IMR-90 (cell line): ENCODE data around the gene AP4B1. TPM values are rescaled to one million over a fixed set of nuclear protein-coding genes. Genes with fewer than 3 reads are reported as not detected.

ENCODE experiments used
- ATAC-seq: fragments of 200-7000 bp; cut with Tn5 transposase; 2 replicates; pipeline ENCODE4 v1.9.1; 2020; ENCODE audit warnings: low read depth, mild to moderate bottlenecking, moderate library complexity
- BruUV-seq: library from RNA; stranded (reverse); fragments of 400-500 nt; replicated peaks from 2 replicates; lab custom pipeline; 2021; lab: Mats Ljungman, UMichigan
- CTCF ChIA-PET: fragments of 300-600 bp; formaldehyde crosslinking; extraction: SDS; loops from one replicate; lab custom pipeline; 2021; ENCODE audit warnings: antibody characterized with exemption; lab: Yijun Ruan, JAX
- POLR2A ChIA-PET: fragments of 300-600 bp; sonication (Branson Sonifier 250); formaldehyde crosslinking; loops from one replicate; lab custom pipeline; 2022; ENCODE audit warnings: antibody characterized with exemption; ENCODE audit not compliant: unreplicated experiment; lab: Charles Lee
- DNase-seq: peaks from one replicate; pipeline ENCODE4 v3.0.0; 2013
- H2AFZ ChIP-seq: replicated peaks from 2 replicates; pipeline ENCODE3; 2013; ENCODE audit warnings: low read length, mild to moderate bottlenecking; ENCODE audit not compliant: poor library complexity
- H2AK5ac ChIP-seq: 2 replicates; pipeline ENCODE4 v1.6.1; 2013; ENCODE audit warnings: low read depth, low read length, inconsistent platforms
- H2AK9ac ChIP-seq: replicated peaks from 2 replicates; pipeline ENCODE3; 2013; ENCODE audit warnings: mild to moderate bottlenecking, low read depth, low read length, moderate library complexity; ENCODE audit not compliant: poor library complexity
- H2BK120ac ChIP-seq: 2 replicates; pipeline ENCODE4 v1.6.1; 2013; ENCODE audit warnings: low read depth, low read length, inconsistent platforms
- H2BK15ac ChIP-seq: 3 replicates; pipeline ENCODE4 v1.6.1; 2013; ENCODE audit warnings: low read depth, low read length, inconsistent platforms
- H2BK20ac ChIP-seq: 2 replicates; pipeline ENCODE4 v1.6.1; 2013; ENCODE audit warnings: low read depth, mild to moderate bottlenecking, inconsistent platforms, low read length, moderate library complexity
- H2BK5ac ChIP-seq: 2 replicates; pipeline ENCODE4 v1.6.1; 2013; ENCODE audit warnings: mild to moderate bottlenecking, low read depth, low read length, inconsistent platforms; ENCODE audit not compliant: poor library complexity, severe bottlenecking
- H3K14ac ChIP-seq: replicated peaks from 2 replicates; pipeline ENCODE4 v1.6.1; 2013; ENCODE audit warnings: low read depth, low read length, inconsistent platforms
- H3K18ac ChIP-seq: 2 replicates; pipeline ENCODE4 v1.6.1; 2013; ENCODE audit warnings: low read depth, low read length, control low read depth
- H3K23ac ChIP-seq: 2 replicates; pipeline ENCODE4 v1.6.1; 2013; ENCODE audit warnings: low read depth, low read length, inconsistent platforms
- H3K27ac ChIP-seq: 2 replicates; pipeline ENCODE4 v1.5.1; 2013; ENCODE audit warnings: mild to moderate bottlenecking, control low read depth, low read length; ENCODE audit not compliant: insufficient read depth
- H3K27me3 ChIP-seq: 2 replicates; pipeline ENCODE4 v1.6.1; 2013; ENCODE audit warnings: low read length; ENCODE audit not compliant: control insufficient read depth, insufficient read depth
- H3K36me3 ChIP-seq: 2 replicates; pipeline ENCODE4 v1.6.1; 2013; ENCODE audit warnings: low read length, mixed read lengths; ENCODE audit not compliant: control insufficient read depth, insufficient read depth
- H3K4ac ChIP-seq: 2 replicates; pipeline ENCODE4 v1.6.1; 2013; ENCODE audit warnings: low read depth, low read length, inconsistent platforms
- H3K4me1 ChIP-seq: 2 replicates; pipeline ENCODE4 v1.6.1; 2013; ENCODE audit warnings: low read length, mixed read lengths; ENCODE audit not compliant: control insufficient read depth, insufficient read depth
- H3K4me2 ChIP-seq: 2 replicates; pipeline ENCODE4 v1.6.1; 2013; ENCODE audit warnings: low read depth, mild to moderate bottlenecking, control low read depth, low read length, moderate library complexity
- H3K4me3 ChIP-seq: 2 replicates; pipeline ENCODE4 v1.5.1; 2013; ENCODE audit warnings: low read depth, mild to moderate bottlenecking, control low read depth, low read length, moderate library complexity; ENCODE audit not compliant: insufficient read depth
- H3K56ac ChIP-seq: 2 replicates; pipeline ENCODE4 v1.6.1; 2013; ENCODE audit warnings: low read length, inconsistent platforms; ENCODE audit not compliant: insufficient read depth; ENCODE audit errors: extremely low read depth
- H3K79me1 ChIP-seq, 2 experiments: 2 replicates each; pipeline ENCODE4 v1.6.1; 2013; ENCODE audit warnings: low read length in 2 of 2, inconsistent platforms in 1 of 2, low read depth in 1 of 2
- H3K9ac ChIP-seq: 2 replicates; pipeline ENCODE4 v1.6.1; 2013; ENCODE audit warnings: low read depth, low read length, control low read depth
- H3K9me1 ChIP-seq: 2 replicates; pipeline ENCODE4 v1.6.1; 2013; ENCODE audit warnings: low read length, inconsistent platforms; ENCODE audit not compliant: insufficient read depth
- H3K9me3 ChIP-seq: 2 replicates; pipeline ENCODE4 v1.6.1; 2013; ENCODE audit warnings: low read length; ENCODE audit not compliant: control insufficient read depth, insufficient read depth
- H4K20me1 ChIP-seq: 2 replicates; pipeline ENCODE4 v1.6.1; 2013; ENCODE audit warnings: low read length, inconsistent platforms; ENCODE audit not compliant: insufficient read depth
- H4K5ac ChIP-seq: 2 replicates; pipeline ENCODE4 v1.6.1; 2013; ENCODE audit warnings: mild to moderate bottlenecking, low read depth, low read length, control low read depth
- H4K8ac ChIP-seq, 2 experiments: 2 replicates each; pipeline ENCODE4 v1.6.1; 2013; ENCODE audit warnings: low read depth in 2 of 2, low read length in 2 of 2, control low read depth in 1 of 2, inconsistent platforms in 1 of 2
- H4K91ac ChIP-seq: 2 replicates; pipeline ENCODE4 v1.6.1; 2013; ENCODE audit warnings: low read depth, low read length, inconsistent platforms; ENCODE audit not compliant: insufficient read depth
- MAFK ChIP-seq: IDR thresholded peaks from 2 replicates; pipeline ENCODE4 v1.6.1; 2012; ENCODE audit warnings: low read depth, low read length, improper control_type of control experiment
- RAD21 ChIP-seq: IDR thresholded peaks from 2 replicates; pipeline ENCODE4 v1.6.1; 2012; ENCODE audit warnings: low read length, improper control_type of control experiment
- WGBS, 2 experiments: methylation state at CpG; one replicate each; pipeline versions ENCODE4 v1.1.5 to v1.1.7; 2013; ENCODE audit warnings: missing lambda C conversion rate in 2 of 2; ENCODE audit not compliant: insufficient read length in 1 of 2; ENCODE audit errors: extremely low coverage in 2 of 2; 5-methylcytosine and 5-hydroxymethylcytosine counted together
- dilution Hi-C: fragments of 300-500 bp; cut with HindIII; formaldehyde crosslinking; loops from one replicate; pipeline ENCODE4 v1.14.3; 2018; ENCODE audit warnings: low sequenced_read_pairs; ENCODE audit not compliant: unreplicated experiment
- in situ Hi-C: fragments of 300-500 bp; cut with MboI; formaldehyde crosslinking; loops from 3 replicates; pipeline ENCODE4 v1.14.3; 2019; ENCODE audit warnings: low sequenced_read_pairs, inconsistent platforms, mixed read lengths
- intact Hi-C: fragments of 100-400 bp; cut with micrococcal nuclease; formaldehyde crosslinking; loops from 2 replicates; pipeline ENCODE4 v1.10.0; 2022
- polyA plus RNA-seq, 3 experiments: library from polyadenylated mRNA; depleted of rRNA; stranded (reverse); fragments of >200 nt; gene quantifications; 2 replicates each; pipeline ENCODE4 v1.2.3, GENCODE V29; 2012; ENCODE audit warnings: low replicate concordance in 1 of 3
- total RNA-seq: library from RNA; depleted of rRNA; stranded (reverse); fragments of >200 nt; gene quantifications from 2 replicates; pipeline ENCODE4 v1.2.3, GENCODE V29; 2012

Gene AP4B1
- total and polyA plus RNA-seq, 2 of the 4 experiments (the other 2 are of a cell fraction), result 15.6 to 18.1 TPM

DNA sequence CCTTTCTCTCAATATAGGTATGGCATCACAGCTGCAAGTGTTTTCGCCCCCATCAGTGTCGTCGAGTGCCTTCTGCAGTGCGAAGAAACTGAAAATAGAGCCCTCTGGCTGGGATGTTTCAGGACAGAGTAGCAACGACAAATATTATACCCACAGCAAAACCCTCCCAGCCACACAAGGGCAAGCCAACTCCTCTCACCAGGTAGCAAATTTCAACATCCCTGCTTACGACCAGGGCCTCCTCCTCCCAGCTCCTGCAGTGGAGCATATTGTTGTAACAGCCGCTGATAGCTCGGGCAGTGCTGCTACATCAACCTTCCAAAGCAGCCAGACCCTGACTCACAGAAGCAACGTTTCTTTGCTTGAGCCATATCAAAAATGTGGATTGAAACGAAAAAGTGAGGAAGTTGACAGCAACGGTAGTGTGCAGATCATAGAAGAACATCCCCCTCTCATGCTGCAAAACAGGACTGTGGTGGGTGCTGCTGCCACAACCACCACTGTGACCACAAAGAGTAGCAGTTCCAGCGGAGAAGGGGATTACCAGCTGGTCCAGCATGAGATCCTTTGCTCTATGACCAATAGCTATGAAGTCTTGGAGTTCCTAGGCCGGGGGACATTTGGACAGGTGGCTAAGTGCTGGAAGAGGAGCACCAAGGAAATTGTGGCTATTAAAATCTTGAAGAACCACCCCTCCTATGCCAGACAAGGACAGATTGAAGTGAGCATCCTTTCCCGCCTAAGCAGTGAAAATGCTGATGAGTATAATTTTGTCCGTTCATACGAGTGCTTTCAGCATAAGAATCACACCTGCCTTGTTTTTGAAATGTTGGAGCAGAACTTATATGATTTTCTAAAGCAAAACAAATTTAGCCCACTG is 36.0 kb upstream of the AP4B1 start:
- no peak overlapping the region for H4K5ac ChIP-seq
- no peak overlapping the region for H3K23ac ChIP-seq
- no peak overlapping the region for H2AK5ac ChIP-seq
- peaks cover 32% of the 10 kb centered on the region for H4K20me1 ChIP-seq
- no peak overlapping the region for H2AFZ ChIP-seq
- H3K9ac ChIP-seq, result no peak overlapping the region
- H2AK9ac ChIP-seq, result no peak overlapping the region
- dilution Hi-C loops (no loop called here), intact Hi-C loops (no loop called here), in situ Hi-C loops (no loop called here)
- H3K27me3 ChIP-seq, result no peaks in the 10 kb centered on the region
- H2BK20ac ChIP-seq, result no peak overlapping the region
- no peak overlapping the region for H3K4me3 ChIP-seq
- no peak overlapping the region for H3K56ac ChIP-seq
- H3K4ac ChIP-seq, result no peak overlapping the region
- no peak overlapping the region for H2BK15ac ChIP-seq
- TF ChIP-seq MAFK (peak; percentile 35; the same call in 1 of the 2 replicates), RAD21 (no peak)
- no peak overlapping the region for H3K4me2 ChIP-seq
- H3K36me3 ChIP-seq, result peaks cover 18% of the 10 kb centered on the region
- no peak overlapping the region for H3K18ac ChIP-seq
- no peak overlapping the region for H2BK5ac ChIP-seq
- no peak overlapping the region for H3K27ac ChIP-seq
- ATAC-seq (no peak), DNase-seq (no peak)
- ChIA-PET CTCF (no interaction called here), POLR2A (no interaction called here)
- WGBS, 2 experiments, result 98% methylated on average over 8 of the region's 16 CpGs; no CpG with 5 or more reads in 1 of the 2 experiments
- H4K8ac ChIP-seq, result no peak overlapping the region
- H3K4me1 ChIP-seq, result peaks cover 2% of the 10 kb centered on the region; the same call in 1 of the 2 replicates
- BruUV-seq, result no TSS peak
- no peak overlapping the region for H3K14ac ChIP-seq
- peaks cover 28 to 58% of the 10 kb centered on the region in 2 experiments for H3K79me1 ChIP-seq
- H3K9me3 ChIP-seq, result no peaks in the 10 kb centered on the region
- H2BK120ac ChIP-seq, result no peak overlapping the region
- peaks cover 12% of the 10 kb centered on the region for H3K9me1 ChIP-seq
- H4K91ac ChIP-seq, result no peak overlapping the region
